Activated CD4-positive, alpha-beta T cell treated with anti-CD3 and anti-CD28 coated beads, Interleukin-2, Interleukin-4, amounts not matched to agents 100 ng/mL and 50 ng/mL, durations not matched to agents 16 hours and 8 hours (primary cell): ENCODE measurements around the gene TANC1.

Experiments
- DNase-seq: peaks from one replicate; pipeline ENCODE4 v3.0.0-alpha.2; 2020; ENCODE audit warnings: low spot score

Gene TANC1

DNA sequence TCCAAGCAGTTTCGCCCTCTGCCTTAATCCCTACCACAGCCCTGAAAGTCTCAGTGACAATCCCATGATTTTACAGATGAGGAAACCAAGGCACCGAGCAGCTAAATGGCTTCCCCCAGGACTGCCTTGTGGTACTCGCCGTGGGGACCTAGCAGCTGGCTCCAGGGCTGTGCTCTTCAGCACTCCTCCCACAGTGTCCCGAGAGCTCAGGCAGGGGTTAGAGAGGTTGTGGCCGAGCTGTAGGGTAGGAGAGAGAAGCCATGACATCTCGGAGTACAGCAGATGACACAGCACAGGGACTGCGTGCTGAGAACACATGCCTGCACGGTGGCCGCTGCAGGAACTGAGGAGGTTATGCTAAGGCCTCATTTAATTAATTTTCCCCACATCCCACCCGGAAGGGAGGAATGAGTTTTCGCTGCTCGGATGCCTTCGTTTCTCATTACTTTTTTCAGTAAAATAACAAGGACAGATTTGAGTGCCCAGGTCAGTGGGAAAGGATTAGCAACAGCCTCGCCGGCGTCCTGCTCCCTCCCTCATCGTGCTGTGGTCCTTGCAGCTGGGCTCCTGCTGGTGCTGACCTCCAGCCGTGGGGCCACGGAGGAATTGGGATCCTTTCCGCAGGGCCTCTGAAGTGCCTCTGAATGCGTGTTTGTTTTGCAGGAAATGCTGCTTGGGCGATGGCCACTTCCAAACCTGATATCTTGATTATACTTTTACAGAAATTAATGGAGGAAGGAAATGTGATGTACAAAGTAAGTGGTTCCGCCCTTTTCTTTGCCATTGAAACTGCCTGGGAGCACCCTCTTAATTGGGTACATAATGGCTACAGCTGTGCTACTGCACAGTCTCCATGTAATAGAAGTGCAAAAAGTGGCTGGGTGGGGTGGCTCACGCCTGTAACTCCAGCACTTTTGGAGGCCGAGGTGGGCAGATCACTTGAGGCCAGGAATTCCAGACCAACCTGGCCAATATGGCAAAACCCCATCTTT, 256.9 kb downstream of the TANC1 start:
- no peak for DNase-seq

DNA sequence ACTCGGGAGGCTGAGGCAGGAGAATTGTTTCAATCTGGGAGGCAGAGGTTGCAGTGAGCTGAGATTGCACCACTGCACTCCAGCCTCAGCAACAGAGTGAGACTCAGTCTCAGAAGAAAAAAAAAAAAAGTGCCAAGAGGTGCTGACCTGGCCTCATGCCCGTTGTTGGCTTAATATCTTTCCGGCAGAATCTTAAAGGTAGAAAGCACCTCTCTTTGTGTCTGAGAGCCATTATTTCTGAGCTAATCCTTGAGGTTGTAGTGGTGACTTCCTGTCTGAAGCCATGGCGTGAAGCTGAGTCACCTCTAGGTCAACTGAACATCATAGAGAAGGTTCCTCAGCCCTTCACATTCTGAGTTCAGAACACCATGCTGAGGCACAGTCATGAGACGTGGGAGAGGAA, 257.6 kb downstream of the TANC1 start:
- peak; percentile 36 for DNase-seq

DNA sequence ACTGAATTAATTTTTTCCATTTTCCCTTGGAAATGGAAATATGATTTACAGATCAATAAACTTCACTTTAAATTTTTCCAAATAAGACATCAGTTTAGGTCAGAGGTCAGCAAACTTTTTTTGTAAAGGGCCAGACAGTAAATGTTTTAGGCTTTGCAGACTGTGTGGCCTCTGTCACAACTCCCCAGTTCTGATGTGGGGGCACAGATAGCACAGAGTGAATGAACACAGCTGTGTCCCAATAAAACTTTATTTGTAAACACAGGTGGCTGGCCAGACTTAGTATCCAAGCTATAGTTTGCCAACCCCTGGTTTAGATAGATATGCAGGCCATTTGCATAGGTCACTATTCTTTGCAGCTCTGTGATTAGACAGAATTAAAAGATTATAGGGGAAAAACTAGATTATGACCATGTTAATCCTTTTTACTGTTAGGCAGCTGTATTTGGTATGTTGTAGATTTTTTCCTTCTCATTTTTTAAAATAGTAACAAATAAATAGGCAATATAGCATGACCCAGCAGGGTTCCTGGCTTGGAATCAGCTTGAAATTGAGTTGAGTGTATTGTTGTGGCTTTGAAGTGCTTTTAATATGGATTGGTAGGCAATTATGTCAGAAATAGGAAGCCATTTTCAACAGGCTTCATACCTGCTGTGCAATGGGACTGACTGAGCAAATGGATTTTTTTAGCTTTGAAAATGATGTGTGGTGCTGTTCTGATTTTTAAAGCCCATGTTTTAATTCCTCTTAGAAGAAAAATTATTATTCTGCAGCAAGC, 258.4 kb downstream of the TANC1 start:
- no peak for DNase-seq

DNA sequence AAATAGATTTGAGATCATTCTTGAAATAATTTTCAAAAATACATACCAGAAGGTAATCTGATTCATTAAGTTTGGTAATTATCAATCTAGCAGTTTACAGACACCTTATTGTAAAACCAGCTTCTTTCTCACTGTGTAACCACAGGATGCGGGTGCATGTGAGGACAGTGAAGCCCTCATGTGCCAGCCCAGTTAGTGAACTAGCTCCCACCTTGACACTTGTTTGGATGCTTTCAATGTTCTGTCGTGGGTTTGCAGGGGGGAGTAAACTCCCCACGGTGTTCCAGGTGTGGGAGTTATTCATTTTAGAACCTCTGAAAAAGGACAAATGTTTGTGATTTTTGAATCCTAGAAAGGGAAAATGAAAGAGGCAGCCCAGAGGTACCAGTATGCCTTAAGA, 259.0 kb downstream of the TANC1 start:
- DNase-seq = no peak

DNA sequence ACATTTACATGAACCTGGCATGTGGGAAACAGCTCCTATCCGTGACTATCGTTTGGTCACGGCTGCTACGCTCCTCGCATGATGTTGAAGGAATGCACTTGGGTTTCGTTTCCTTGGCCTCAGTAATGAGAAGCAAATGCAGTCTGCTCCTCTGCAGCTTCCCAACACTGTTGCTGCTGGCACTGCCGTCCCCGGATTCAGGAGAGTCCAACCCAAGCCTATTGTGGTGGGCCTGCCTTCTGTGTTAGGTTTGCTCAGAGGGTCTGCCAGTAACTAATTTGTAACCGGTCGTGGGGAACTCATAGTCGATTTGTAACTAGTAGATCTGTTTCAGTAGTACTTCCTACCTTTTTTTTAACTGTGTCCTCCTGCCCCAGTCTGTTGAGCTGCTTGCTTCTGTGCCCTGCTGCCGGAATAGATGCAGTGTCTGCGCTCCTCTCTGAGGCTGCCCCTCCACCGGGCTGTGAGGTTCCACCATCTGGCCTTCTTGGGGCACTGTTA, 259.7 kb downstream of the TANC1 start:
- no peak for DNase-seq

DNA sequence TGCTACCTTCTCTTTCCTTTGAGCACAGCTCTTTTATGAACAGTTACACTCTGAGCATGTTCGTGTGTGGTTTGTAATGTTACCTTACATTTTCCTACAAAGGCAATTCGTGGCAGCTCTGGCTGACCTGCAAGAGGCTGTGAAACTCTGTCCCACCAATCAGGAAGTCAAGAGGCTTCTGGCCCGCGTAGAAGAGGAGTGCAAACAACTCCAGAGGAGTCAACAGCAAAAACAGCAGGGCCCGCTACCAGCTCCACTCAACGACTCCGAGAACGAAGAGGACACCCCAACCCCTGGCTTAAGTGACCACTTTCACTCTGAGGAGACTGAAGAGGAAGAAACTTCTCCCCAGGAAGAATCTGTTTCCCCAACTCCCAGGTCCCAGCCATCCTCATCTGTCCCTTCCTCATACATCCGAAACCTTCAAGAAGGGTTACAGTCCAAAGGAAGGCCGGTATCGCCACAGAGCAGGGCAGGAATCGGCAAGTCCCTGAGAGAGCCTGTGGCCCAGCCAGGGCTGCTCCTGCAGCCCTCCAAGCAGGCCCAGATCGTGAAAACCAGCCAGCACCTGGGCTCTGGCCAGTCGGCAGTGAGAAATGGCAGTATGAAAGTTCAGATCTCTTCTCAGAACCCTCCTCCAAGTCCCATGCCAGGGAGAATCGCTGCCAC, 261.2 kb downstream of the TANC1 start:
- DNase-seq = no peak

DNA sequence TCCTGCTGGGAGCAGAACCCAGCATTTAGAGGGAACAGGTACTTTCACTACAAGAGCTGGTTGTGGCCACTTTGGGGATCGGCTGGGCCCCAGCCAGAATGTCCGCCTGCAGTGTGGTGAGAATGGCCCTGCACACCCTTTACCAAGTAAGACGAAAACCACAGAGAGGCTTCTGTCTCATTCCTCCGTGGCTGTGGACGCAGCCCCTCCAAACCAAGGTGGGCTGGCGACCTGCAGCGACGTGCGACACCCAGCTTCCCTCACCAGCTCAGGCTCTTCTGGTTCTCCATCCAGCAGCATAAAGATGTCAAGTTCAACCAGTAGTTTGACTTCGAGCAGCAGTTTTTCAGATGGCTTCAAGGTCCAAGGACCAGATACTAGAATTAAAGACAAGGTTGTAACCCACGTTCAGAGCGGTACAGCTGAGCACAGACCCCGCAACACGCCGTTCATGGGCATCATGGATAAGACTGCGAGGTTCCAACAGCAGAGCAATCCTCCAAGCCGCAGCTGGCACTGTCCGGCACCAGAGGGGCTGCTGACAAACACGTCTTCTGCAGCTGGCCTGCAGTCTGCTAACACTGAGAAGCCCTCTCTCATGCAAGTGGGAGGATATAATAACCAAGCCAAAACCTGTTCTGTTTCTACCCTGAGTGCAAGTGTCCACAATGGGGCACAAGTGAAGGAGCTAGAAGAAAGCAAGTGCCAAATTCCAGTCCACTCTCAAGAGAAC, 261.9 kb downstream of the TANC1 start:
- no peak for DNase-seq

DNA sequence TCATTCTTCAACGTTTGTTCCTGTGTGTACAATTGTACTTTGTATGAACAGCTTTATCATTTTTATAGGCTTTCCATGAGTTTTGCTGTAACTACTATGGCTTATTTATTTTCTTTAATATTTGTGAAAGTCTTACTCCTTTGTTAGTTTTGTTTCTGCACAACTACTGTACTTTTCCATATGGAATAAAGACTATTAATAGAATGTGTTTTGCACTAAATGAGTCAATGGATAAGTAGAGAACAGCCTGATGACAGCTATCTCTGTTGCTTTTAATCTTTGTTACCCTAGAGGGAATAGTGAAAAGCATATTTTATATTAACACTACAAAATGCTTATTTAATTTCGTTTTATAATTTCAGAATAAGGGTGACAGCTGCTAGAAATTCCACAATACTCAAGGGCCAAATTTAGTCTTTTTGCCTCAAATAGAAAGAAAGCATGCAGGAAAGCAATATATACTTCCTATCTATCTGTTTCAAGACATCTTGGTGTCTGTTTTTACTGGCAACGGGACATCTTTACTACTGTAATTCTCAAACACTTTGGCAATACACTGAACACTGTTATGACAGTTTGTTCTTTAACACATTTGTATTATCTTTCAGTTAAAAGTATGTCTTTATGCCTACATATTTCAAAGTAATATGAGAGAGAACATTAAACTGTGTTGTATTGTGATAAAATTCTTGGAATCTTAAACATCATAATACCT, 264.2 kb downstream of the TANC1 start:
- DNase-seq = no peak

DNA sequence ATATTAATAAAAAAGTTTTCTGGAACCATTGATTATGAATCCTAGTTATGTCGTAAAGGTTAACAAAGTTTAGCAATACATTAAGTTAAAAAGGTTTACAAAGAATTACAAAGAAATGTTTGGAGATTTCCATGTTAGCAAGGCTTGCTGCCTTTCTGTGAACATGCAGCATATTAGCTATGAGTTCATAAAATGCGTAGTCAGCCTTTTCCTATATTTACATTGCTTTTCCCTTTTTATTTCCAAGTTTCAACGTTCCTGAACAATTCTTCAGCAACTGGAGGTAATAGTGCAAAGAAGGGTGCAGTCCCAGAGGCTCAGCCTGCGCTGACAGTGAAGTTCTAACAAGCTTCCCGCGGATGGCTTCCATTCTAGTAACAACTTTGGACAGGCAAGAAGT, 266.4 kb downstream of the TANC1 start:
- no peak for DNase-seq

DNA sequence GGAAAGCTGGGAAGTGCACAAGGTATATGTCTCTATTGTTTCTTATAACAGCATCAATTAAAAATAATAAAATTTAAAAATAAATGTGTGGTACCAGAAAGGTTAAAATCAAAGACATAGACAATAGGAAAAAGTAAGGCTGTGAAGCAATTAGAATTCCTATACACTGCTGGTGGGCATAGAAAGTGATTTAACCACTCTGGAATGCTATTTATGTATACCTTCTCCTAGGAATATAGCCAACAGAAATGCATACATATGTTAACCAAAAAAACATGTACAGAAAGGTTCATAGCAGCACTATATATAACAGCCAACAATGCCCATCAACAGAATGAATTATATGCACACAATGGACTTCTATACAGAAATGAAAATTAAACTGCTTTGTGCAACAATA, 275.1 kb downstream of the TANC1 start:
- no peak for DNase-seq

DNA sequence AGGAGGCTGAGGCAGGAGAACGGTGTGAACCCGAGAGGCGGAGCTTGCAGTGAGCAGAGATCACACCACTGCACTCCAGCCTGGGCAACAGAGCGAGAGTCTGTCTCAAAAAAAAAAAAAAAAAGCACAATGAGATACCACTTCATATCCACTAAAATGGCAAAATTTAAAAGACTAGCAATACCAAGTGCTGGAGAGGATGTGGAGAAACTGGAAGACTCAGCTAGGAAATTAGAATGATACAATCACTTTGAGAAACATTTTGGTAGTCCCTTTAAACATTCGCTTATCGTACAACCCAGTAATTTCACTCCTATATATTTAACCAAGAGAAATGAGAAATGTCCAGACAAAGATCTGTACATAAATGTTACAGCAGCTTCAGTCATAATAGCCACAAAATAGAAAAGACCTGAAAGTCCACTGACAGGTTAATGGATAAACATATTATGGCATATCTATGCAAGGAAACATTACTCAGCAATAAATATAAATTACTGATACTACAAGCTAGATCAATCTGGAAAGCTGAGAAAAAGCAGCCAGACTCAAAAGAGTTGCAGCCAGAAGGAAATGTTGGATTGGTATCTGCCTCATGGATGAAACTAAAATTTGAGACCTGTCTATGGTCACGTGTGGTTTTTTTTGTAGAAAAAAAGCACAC, 278.0 kb downstream of the TANC1 start:
- DNase-seq = no peak

DNA sequence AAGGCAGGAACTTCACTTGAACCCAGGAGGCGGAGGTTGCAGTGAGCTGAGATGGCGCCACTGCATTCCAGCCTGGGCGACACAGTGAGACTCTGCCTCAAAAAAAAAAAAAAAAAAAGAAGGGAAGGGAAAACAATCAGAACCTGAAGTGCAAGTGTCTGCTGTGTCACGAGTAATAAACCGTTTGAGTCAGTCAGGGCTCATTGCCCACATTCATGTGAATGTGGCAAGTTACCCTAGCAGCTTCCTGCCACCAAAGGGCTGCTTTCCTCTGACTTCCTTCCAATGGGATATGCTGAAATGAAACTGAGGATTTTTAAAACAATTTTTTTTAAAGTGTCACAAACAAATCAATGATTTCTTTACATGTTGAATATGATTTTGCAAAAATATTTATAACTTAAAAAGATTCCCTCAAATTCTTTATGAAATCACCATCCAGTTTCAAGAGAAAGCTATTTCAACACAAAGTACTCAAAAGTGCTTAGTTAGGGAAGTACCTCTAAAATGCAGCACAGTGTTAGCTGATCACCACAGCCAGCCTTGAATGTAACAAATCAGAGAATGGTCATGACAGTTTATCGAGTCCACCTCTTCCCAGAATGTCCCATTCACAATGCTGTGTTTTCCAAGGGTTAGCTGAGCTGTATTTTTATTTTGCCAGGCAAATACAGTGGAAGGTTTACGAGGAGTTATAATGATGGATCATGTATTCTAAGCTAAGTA, 281.7 kb downstream of the TANC1 start:
- DNase-seq = no peak

DNA sequence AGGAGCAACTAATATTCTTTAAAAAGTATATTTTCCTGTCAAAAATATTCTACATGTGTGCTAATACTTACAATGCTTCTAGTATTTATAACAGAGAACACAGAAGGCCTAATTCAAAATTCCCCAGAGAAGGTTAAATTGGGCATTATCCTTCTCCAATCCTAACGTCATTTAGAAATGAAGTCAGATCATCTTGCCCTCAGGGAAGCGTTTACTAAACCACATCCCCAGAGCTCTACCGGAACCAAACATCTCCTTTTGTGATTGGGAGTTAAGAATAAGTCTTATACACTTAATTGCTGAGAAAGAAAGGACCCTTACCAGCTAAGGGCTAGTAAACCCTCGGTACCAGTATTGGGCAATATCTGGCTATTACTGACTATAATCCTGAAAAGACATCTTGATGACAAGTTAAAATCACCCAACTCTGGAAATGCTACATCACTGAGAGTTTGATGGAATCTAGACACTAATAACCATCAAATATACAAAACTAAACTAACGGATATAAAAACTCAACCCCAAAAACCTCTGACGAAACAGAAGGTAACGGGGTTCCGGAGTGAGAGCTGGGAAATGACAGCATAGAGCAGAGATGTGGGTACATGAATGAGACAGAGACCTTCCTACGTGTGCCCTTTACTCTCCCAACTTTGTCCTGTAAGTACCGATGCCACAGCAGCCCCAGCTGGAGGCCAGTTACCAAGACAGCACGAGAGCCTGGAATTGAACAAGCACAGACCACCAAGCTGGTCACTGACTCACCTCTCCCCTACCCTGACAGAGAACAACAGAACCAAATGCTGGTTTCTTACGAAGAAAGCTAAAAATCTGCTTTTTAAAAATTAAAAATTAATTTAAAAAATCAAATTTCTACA, 283.1 kb downstream of the TANC1 start:
- no peak for DNase-seq

DNA sequence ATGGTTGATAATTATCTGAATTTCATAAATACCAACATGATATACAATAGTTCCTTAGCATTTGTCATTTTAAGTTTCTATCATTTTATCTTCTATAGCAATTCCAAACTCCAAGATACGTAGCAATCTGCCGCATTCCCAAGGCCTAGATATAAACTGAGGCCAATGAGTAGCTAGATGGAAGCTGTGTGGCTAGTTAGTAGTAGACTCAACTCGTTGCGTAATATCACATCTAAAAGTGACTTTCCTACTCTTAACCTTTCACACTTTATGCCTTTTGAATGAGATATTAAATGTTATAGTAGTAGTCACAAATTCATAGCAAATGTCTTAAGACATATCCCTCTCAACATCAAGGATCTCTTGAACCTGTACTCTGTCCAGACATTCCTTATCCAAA, 284.5 kb downstream of the TANC1 start:
- DNase-seq = no peak

DNA sequence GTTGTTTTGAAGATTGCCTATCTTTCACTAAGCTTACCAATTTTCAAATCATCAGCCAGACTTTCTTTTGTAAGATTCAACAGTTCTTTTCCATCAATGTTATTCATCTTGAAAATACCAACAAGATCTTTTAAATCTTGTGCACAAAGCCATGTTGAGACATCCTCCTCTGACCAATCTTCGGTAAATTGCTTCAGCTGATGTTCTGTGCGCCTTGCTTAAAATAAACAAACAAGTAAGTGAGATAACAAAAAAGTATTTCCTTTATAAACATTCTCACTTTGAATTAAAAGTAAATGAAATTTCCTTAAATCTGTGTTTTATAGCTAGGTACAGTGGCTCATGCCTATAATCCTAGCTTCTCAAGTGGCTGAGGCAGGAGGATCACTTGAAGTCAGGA, 287.7 kb downstream of the TANC1 start:
- no peak for DNase-seq

DNA sequence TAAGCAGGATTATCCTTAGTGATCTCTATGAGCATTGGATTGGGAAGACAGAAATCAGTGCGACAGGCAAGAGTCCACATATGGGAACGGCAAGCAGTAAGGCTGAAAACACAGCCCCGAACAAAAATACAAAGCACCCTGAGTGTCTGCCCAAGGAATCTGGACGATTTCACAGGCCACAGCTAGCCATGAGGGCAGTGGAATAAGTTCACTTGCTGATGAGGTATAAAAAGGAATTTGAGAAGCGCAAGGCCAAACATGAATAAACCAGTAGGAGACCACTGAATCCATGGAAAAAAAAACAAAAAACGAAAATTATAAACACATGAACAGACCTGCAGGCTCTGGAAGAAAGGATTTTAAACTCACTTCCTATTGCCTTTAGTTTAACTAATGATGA, 293.8 kb downstream of the TANC1 start:
- no peak for DNase-seq

DNA sequence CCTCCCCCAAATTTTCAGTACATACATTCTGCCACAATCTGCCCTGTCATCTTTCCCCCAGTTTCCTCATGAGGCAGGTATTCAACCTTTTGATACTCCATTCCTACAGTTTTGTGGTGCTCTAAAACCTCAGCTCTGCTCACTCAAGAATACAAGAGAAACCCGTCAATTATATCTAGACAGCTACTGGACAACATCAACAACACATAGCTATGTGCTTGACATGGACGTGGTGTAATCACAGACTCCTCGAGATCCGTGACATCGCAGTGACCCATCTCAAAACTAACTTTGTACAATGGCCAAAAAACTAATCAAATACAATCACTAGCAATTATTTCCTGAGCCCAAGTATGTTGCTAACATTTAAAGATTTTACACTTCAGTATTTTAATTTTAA, 294.5 kb downstream of the TANC1 start:
- no peak for DNase-seq

DNA sequence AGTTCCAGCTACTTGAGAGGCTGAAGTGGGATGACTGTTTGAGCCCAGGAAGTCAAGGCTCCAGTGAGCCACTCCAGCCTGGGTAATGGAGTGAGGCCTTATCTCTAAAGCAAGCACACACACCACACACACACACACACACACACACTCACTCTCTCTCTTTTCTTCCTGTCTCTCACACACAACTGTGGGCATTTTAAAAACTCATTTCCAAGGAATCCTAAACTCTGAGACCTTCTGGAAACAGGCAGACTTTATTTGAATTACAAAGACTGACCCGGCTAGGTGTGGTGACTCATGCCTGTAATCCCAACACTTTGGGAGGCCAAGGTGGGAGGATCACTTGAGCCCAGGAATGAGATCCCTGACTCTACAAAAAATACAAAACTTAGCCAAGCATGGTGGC, 296.7 kb downstream of the TANC1 start:
- no peak for DNase-seq

DNA sequence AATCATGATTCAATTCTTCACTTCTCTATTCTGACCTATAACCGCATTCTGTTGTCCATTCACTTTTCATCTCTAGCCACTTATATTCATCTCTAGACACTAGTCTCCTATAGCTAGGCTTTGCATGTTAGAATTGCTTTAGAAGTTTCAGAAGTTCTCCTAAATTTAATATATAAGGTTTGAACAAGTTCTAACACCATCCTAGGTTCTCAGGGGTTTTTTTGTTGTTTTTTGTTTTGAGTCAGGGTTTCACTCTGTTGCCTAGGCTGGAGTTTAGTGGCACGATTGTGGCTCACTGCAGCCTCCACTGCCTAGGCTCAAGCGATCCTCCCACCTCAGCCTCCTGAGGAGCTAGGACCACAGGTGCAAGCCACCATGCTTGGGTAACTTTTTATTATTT, 298.1 kb downstream of the TANC1 start:
- DNase-seq = no peak
